ENCODE measurements around the gene APLN.

APLN gene

DNA sequence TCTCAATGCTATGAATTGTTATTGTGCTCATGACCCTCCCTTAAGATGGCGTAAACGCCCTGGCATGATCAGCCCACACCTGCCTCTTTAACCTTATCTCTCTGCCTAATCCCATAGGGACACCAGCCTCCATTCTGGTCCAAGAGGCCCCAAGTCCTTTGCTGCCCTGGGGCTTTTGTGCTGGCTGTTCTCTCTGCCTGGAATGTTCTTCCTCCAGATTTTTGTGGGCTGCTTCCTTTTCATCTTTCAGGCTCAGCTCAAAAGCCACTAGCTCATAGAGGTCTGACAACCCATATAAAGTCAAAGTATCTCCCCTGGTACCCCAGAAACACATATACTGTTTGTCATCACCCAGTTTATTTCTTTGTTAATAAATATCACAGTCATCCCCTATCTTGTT is 42.4 kb downstream of the APLN start:
- TF ChIP-seq ZSCAN30 (tag by site-specific recombination; IDR thresholded peaks at IDR 0.05) (no peak), ZNF324 (tag by site-specific recombination; IDR thresholded peaks at IDR 0.05) (no peak), ZNF510 (tag by site-specific recombination; IDR thresholded peaks at IDR 0.05; ENCODE audit: insufficient replicate concordance) (no peak), RBAK (tag by site-specific recombination; IDR thresholded peaks at IDR 0.05) (no peak), ZBTB20 (tag by site-specific recombination; IDR thresholded peaks at IDR 0.05) (no peak), ZNF138 (tag by site-specific recombination; IDR thresholded peaks at IDR 0.05; ENCODE audit: borderline replicate concordance) (no peak)
- TF ChIP-seq, protein P1, sequence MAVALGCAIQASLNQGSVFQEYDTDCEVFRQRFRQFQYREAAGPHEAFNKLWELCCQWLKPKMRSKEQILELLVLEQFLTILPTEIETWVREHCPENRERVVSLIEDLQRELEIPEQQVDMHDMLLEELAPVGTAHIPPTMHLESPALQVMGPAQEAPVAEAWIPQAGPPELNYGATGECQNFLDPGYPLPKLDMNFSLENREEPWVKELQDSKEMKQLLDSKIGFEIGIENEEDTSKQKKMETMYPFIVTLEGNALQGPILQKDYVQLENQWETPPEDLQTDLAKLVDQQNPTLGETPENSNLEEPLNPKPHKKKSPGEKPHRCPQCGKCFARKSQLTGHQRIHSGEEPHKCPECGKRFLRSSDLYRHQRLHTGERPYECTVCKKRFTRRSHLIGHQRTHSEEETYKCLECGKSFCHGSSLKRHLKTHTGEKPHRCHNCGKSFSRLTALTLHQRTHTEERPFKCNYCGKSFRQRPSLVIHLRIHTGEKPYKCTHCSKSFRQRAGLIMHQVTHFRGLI (tag by site-specific recombination; IDR thresholded peaks at IDR 0.05) = no peak
- TF ChIP-seq, protein P2, sequence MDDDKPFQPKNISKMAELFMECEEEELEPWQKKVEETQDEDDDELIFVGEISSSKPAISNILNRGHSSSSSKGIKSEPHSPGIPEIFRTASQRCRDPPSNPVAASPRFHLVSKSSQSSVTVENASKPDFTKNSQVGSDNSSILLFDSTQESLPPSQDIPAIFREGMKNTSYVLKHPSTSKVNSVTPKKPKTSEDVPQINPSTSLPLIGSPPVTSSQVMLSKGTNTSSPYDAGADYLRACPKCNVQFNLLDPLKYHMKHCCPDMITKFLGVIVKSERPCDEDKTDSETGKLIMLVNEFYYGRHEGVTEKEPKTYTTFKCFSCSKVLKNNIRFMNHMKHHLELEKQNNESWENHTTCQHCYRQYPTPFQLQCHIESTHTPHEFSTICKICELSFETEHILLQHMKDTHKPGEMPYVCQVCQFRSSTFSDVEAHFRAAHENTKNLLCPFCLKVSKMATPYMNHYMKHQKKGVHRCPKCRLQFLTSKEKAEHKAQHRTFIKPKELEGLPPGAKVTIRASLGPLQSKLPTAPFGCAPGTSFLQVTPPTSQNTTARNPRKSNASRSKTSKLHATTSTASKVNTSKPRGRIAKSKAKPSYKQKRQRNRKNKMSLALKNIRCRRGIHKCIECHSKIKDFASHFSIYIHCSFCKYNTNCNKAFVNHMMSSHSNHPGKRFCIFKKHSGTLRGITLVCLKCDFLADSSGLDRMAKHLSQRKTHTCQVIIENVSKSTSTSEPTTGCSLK (tag by site-specific recombination; IDR thresholded peaks at IDR 0.05) = no peak
- TF ChIP-seq, protein P3, sequence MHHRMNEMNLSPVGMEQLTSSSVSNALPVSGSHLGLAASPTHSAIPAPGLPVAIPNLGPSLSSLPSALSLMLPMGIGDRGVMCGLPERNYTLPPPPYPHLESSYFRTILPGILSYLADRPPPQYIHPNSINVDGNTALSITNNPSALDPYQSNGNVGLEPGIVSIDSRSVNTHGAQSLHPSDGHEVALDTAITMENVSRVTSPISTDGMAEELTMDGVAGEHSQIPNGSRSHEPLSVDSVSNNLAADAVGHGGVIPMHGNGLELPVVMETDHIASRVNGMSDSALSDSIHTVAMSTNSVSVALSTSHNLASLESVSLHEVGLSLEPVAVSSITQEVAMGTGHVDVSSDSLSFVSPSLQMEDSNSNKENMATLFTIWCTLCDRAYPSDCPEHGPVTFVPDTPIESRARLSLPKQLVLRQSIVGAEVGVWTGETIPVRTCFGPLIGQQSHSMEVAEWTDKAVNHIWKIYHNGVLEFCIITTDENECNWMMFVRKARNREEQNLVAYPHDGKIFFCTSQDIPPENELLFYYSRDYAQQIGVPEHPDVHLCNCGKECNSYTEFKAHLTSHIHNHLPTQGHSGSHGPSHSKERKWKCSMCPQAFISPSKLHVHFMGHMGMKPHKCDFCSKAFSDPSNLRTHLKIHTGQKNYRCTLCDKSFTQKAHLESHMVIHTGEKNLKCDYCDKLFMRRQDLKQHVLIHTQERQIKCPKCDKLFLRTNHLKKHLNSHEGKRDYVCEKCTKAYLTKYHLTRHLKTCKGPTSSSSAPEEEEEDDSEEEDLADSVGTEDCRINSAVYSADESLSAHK (tag by site-specific recombination; IDR thresholded peaks at IDR 0.05) = no peak
- CTCF ChIA-PET = interaction anchor here (1.0 to 1.4 kb wide), 3 partner anchors 26 to 141 kb away, joined by 3 to 9 read pairs (median 3); no protein-coding TSS in a partner anchor

DNA sequence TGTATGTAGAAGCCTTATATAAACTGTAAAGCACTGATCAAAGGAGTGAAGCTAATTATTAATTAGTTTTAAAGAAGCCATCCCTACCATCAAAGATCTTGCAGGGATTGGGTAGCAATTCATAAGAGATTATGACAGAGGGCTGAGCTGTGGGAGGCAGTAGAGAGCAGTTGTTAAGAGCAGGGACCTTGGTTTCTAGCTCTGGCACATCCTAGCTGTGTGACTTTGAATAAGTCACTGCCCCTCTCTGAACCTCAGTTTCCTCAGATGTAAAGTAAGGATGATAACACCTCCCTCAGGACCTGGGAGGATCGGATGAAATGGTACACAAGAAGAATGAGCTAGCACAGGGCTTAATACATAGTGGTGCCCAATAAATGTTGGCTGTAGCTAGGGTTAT is 45.4 kb downstream of the APLN start:
- ChIA-PET CTCF (interaction anchor here (0.5 to 4.1 kb wide), 22 partner anchors 8 to 1420 kb away, joined by 3 to 59 read pairs (median 4); partner anchors contain the start of gene XPNPEP2), POLR2A (no interaction called here)
- no peak for TF ChIP-seq KLF8 (tag by site-specific recombination; IDR thresholded peaks at IDR 0.05)
- TF ChIP-seq ZNF48 (tag by site-specific recombination; IDR thresholded peaks at IDR 0.05) = no peak
- TF ChIP-seq, protein P4, sequence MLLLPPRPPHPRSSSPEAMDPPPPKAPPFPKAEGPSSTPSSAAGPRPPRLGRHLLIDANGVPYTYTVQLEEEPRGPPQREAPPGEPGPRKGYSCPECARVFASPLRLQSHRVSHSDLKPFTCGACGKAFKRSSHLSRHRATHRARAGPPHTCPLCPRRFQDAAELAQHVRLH (tag by site-specific recombination; IDR thresholded peaks at IDR 0.05) = no peak
- TF ChIP-seq ZNF211 (tag by site-specific recombination; IDR thresholded peaks at IDR 0.05; ENCODE audit: low read depth) = no peak
- TF ChIP-seq SCRT1 (tag by site-specific recombination; IDR thresholded peaks at IDR 0.05; ENCODE audit: borderline replicate concordance) = no peak
- no peak for TF ChIP-seq ZNF10 (tag by site-specific recombination; IDR thresholded peaks at IDR 0.05)
- TF ChIP-seq, protein P2 (tag by site-specific recombination; IDR thresholded peaks at IDR 0.05) = no peak
- TF ChIP-seq ZIC2 (tag by site-specific recombination; IDR thresholded peaks at IDR 0.05) = no peak
- no peak for TF ChIP-seq KLF16 (tag by site-specific recombination; IDR thresholded peaks at IDR 0.05)
- TF ChIP-seq, protein P5, sequence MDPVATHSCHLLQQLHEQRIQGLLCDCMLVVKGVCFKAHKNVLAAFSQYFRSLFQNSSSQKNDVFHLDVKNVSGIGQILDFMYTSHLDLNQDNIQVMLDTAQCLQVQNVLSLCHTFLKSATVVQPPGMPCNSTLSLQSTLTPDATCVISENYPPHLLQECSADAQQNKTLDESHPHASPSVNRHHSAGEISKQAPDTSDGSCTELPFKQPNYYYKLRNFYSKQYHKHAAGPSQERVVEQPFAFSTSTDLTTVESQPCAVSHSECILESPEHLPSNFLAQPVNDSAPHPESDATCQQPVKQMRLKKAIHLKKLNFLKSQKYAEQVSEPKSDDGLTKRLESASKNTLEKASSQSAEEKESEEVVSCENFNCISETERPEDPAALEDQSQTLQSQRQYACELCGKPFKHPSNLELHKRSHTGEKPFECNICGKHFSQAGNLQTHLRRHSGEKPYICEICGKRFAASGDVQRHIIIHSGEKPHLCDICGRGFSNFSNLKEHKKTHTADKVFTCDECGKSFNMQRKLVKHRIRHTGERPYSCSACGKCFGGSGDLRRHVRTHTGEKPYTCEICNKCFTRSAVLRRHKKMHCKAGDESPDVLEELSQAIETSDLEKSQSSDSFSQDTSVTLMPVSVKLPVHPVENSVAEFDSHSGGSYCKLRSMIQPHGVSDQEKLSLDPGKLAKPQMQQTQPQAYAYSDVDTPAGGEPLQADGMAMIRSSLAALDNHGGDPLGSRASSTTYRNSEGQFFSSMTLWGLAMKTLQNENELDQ (tag by site-specific recombination; IDR thresholded peaks at IDR 0.05; ENCODE audit: low read depth) = no peak
- no peak for TF ChIP-seq WT1 (tag by site-specific recombination; IDR thresholded peaks at IDR 0.05)
- TF ChIP-seq BCL11B (tag by site-specific recombination; IDR thresholded peaks at IDR 0.05; ENCODE audit: low read depth) = no peak
- TF ChIP-seq ZBTB48 (tag by site-specific recombination; IDR thresholded peaks at IDR 0.05) = no peak
- TF ChIP-seq ZNF76 (tag by site-specific recombination; IDR thresholded peaks at IDR 0.05; ENCODE audit: borderline replicate concordance, low read depth) = no peak
- Histone ChIP-seq H3K4me1 (ENCODE audit: control insufficient read depth, insufficient read depth, low read length) (no peaks in the 10 kb centered on the region), H3K9me3 (ENCODE audit: control insufficient read depth, insufficient read depth, low read depth, low read length) (no peaks in the 10 kb centered on the region), H3K27ac (ENCODE audit: extremely low read depth, low read depth, low read length) (no peak overlapping the region), H3K4me3 (ENCODE audit: low read depth, low read length) (no peak overlapping the region), H3K36me3 (ENCODE audit: control insufficient read depth in 2 of 2, insufficient read depth in 1 of 2, low read length in 2 of 2) (no peaks in the 10 kb centered on the region)

More for the DNA sequence above, 42.4 kb downstream of the APLN start:
- Histone ChIP-seq H3K4me3 (ENCODE audit: low read depth, low read length) (no peak overlapping the region), H3K36me3 (ENCODE audit: control insufficient read depth in 2 of 2, insufficient read depth in 1 of 2, low read length in 2 of 2) (no peaks in the 10 kb centered on the region), H3K9me3 (ENCODE audit: control insufficient read depth, insufficient read depth, low read depth, low read length) (no peaks in the 10 kb centered on the region), H3K27ac (ENCODE audit: extremely low read depth, low read depth, low read length) (no peak overlapping the region), H3K4me1 (ENCODE audit: control insufficient read depth, insufficient read depth, low read length) (no peaks in the 10 kb centered on the region)
- POLR2A ChIA-PET = no interaction called here
